Limb (tissue), 2 donors: ENCODE data around the gene ZNF134.
A peak's percentile ranks its signal among the peaks of the same experiment; 100 is the strongest.

Experiments
- DNase-seq, 2 donors: peaks; one replicate each; pipeline ENCODE4 v3.0.0-alpha.2; 2016; ENCODE audit errors: extremely low spot score in 2 of 2

Gene ZNF134

GRCh38 chr19:57637379-57637778 is 23.3 kb downstream of the ZNF134 start:
- DNase-seq = no peak

- DNase-seq = no peak
Observed at GRCh38 chr19:57641715-57642234, 27.7 kb downstream of the ZNF134 start.

- DNase-seq = no peak
Observed at GRCh38 chr19:57642396-57643046, 28.5 kb downstream of the ZNF134 start.

GRCh38 chr19:57643734-57644133 is 29.7 kb downstream of the ZNF134 start:
- no peak for DNase-seq

GRCh38 chr19:57648331-57649003 is 34.4 kb downstream of the ZNF134 start:
- no peak for DNase-seq

- DNase-seq = no peak
Observed at GRCh38 chr19:57651654-57651996, 37.6 kb downstream of the ZNF134 start.

GRCh38 chr19:57653689-57654088 is 39.6 kb downstream of the ZNF134 start:
- no peak for DNase-seq

GRCh38 chr19:57655443-57655842 is 41.4 kb downstream of the ZNF134 start:
- DNase-seq = no peak

GRCh38 chr19:57656346-57656745 is 42.3 kb downstream of the ZNF134 start:
- DNase-seq = no peak

GRCh38 chr19:57664269-57665127 is 50.5 kb downstream of the ZNF134 start:
- peak; percentile 42 to 79 for DNase-seq

- DNase-seq = no peak
Observed at GRCh38 chr19:57665261-57665806, 51.3 kb downstream of the ZNF134 start.

GRCh38 chr19:57667228-57667627 is 53.2 kb downstream of the ZNF134 start:
- no peak for DNase-seq

GRCh38 chr19:57668635-57669034 is 54.6 kb downstream of the ZNF134 start, which contains the start of gene ZSCAN4:
Gene ZSCAN4, plus strand, starts transcription at chr19:57668935. Its CDS starts 7,211 bp downstream, at chr19:57676146.
- no peak for DNase-seq

GRCh38 chr19:57671124-57671895 is 57.3 kb downstream of the ZNF134 start:
- DNase-seq = no peak

- no peak for DNase-seq
Observed at GRCh38 chr19:57672466-57672865, 58.4 kb downstream of the ZNF134 start.
